AG04450 (cell line): ENCODE measurements around the gene SORCS3. TPM values are rescaled to one million over a fixed set of nuclear protein-coding genes. Genes with fewer than 3 reads are reported as not detected.

Source experiments
- CTCF ChIA-PET: fragments of 300-600, 350-600 bp; formaldehyde crosslinking; extraction: SDS; loops from one replicate; lab custom pipeline; 2022; ENCODE audit warnings: antibody characterized with exemption, inconsistent platforms; lab: Charles Lee
- POLR2A ChIA-PET: fragments of 350-600 bp; formaldehyde crosslinking; extraction: SDS; loops from one replicate; lab custom pipeline; 2021; ENCODE audit warnings: antibody characterized with exemption, inconsistent platforms; lab: Yijun Ruan, JAX
- DNase-seq: peaks from one replicate; pipeline ENCODE4 v3.0.0-alpha.2; 2011; ENCODE audit warnings: low read depth, low spot score
- H3K27ac ChIP-seq: one replicate; pipeline ENCODE4 v1.5.1; 2012; ENCODE audit warnings: low read depth, low read length, control low read depth
- H3K27me3 ChIP-seq: one replicate; pipeline ENCODE4 v1.6.0; 2012; ENCODE audit warnings: low read length; ENCODE audit not compliant: control insufficient read depth, insufficient read depth
- H3K4me3 ChIP-seq: 2 replicates; pipeline ENCODE4 v1.5.1; 2011; ENCODE audit warnings: mild to moderate bottlenecking, low read depth, low read length, control low read depth
- H3K9me3 ChIP-seq: 2 replicates; pipeline ENCODE4 v1.5.1; 2012; ENCODE audit warnings: low read length; ENCODE audit not compliant: control insufficient read depth, insufficient read depth
- CTCF ChIP-seq: IDR thresholded peaks from 2 replicates; pipeline ENCODE4 v1.5.1; 2011; ENCODE audit warnings: low read depth, low read length, control low read depth, inconsistent platforms
- polyA plus RNA-seq: library from polyadenylated mRNA; depleted of rRNA; stranded (reverse); fragments of >200 nt; gene quantifications from 2 replicates; pipeline ENCODE4 v1.2.3, GENCODE V29; 2011

Gene SORCS3
- polyA plus RNA-seq, 1 experiment, result not detected

GRCh38 chr10:104791471-104791870 is 150.4 kb downstream of the SORCS3 start:
- H3K9me3 ChIP-seq, result peaks cover 16% of the 10 kb centered on the region; the same call in 1 of the 2 replicates
- no peak for DNase-seq
- no peak overlapping the region for H3K4me3 ChIP-seq
- CTCF ChIA-PET, result no interaction called here
- TF ChIP-seq CTCF, result no peak
- POLR2A ChIA-PET, result no interaction called here
- no peak overlapping the region for H3K27ac ChIP-seq
- H3K27me3 ChIP-seq, result no peaks in the 10 kb centered on the region

- Histone ChIP-seq H3K9me3 (0 out of 2 replicates have a peak, but pooled peaks cover 7% of the 10 kb centered on the region), H3K4me3 (no peak overlapping the region), H3K27ac (no peak overlapping the region), H3K27me3 (no peaks in the 10 kb centered on the region)
- ChIA-PET CTCF (no interaction called here), POLR2A (no interaction called here)
- TF ChIP-seq CTCF, result no peak
- no peak for DNase-seq
These were observed 154.3 kb downstream of the SORCS3 start for GRCh38 chr10:104795411-104795810.

- DNase-seq, result no peak
- ChIA-PET CTCF (no interaction called here), POLR2A (no interaction called here)
- H3K9me3 ChIP-seq, result no peaks in the 10 kb centered on the region
- H3K4me3 ChIP-seq, result no peak overlapping the region
- H3K27ac ChIP-seq, result no peak overlapping the region
- H3K27me3 ChIP-seq, result no peaks in the 10 kb centered on the region
- TF ChIP-seq CTCF, result no peak
These were observed 155.7 kb downstream of the SORCS3 start for GRCh38 chr10:104796823-104797222.

- DNase-seq, result no peak
- TF ChIP-seq CTCF, result no peak
- Histone ChIP-seq H3K9me3 (peaks cover 7% of the 10 kb centered on the region), H3K27me3 (no peaks in the 10 kb centered on the region), H3K4me3 (no peak overlapping the region), H3K27ac (no peak overlapping the region)
- ChIA-PET CTCF (no interaction called here), POLR2A (no interaction called here)
These were observed 161.9 kb downstream of the SORCS3 start for GRCh38 chr10:104802941-104803340.

- CTCF ChIA-PET, result no interaction called here
- Histone ChIP-seq H3K9me3 (peaks cover 7% of the 10 kb centered on the region), H3K27ac (no peak overlapping the region), H3K4me3 (no peak overlapping the region), H3K27me3 (no peaks in the 10 kb centered on the region)
- POLR2A ChIA-PET, result no interaction called here
- DNase-seq, result no peak
- no peak for TF ChIP-seq CTCF
These were observed 163.8 kb downstream of the SORCS3 start for GRCh38 chr10:104804880-104805279.
